ENCODE measurements around the gene PARP16. TPM values are rescaled to one million over a fixed set of nuclear protein-coding genes. Genes with fewer than 3 reads are reported as not detected.

The PARP16 gene
- total and polyA plus RNA-seq, 8 donors: 2.6 to 17.5 (median 6.7) TPM

DNA sequence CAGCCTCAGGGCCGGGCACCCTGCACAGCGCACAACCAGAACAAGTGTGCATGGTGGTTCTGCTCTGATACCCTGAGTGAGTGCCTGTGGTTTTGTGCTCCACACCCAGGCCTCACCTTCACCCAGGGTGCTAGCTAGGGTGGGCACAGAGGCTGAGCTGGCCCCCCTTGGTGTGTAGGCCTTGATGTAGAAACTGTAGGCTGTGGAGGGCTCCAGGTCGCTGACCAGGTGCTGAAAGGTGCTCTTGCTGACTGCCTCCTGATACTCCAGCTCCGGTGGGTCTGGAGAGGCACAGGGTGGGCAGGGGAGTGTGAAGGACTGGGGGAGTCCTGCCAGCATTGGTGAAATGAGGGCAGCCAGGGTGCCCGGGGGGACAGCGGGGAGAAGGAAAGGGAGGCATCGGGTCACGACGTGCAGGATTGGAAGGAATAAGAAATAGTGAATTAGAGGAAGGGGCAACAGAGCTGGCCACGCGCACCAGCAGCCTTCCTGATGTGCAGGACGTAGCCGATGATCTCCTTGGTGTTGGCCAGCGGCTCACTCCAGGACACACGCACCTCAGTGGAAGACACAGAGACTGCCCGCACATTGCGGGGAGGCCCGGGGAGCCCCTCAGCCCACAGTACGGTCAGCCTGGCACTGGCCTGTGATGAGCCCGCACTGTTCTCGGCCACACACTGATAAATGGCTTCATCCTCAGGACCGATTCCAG is 44.4 kb upstream of the PARP16 start:
- Histone ChIP-seq H3K4me3 (no peak overlapping the region), H3K4me1 (peaks cover 0 to 5% (median 0%) of the 10 kb centered on the region in 4 donors), H3K27me3 (peaks cover 0 to 23% (median 0%) of the 10 kb centered on the region in 3 donors), H3K9me3 (no peaks in the 10 kb centered on the region), H3K36me3 (no peaks in the 10 kb centered on the region), H3K27ac (no peak overlapping the region)
- DNase-seq: no peak
- TF ChIP-seq POLR2AphosphoS5 (IDR thresholded peaks at IDR 0.05) (no peak), EP300 (IDR thresholded peaks at IDR 0.05) (no peak), POLR2A (IDR thresholded peaks at IDR 0.05) (no peak)
- TF ChIP-seq, protein P1, sequence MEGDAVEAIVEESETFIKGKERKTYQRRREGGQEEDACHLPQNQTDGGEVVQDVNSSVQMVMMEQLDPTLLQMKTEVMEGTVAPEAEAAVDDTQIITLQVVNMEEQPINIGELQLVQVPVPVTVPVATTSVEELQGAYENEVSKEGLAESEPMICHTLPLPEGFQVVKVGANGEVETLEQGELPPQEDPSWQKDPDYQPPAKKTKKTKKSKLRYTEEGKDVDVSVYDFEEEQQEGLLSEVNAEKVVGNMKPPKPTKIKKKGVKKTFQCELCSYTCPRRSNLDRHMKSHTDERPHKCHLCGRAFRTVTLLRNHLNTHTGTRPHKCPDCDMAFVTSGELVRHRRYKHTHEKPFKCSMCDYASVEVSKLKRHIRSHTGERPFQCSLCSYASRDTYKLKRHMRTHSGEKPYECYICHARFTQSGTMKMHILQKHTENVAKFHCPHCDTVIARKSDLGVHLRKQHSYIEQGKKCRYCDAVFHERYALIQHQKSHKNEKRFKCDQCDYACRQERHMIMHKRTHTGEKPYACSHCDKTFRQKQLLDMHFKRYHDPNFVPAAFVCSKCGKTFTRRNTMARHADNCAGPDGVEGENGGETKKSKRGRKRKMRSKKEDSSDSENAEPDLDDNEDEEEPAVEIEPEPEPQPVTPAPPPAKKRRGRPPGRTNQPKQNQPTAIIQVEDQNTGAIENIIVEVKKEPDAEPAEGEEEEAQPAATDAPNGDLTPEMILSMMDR (IDR thresholded peaks at IDR 0.05): no peak
- intact Hi-C loops (cut with DNase I; ENCODE audit: low total_unique reads): no loop called here
- 93 to 95% (median 94%) methylated on average over 19 to 22 of the region's 22 CpGs for WGBS, 5 donors

DNA sequence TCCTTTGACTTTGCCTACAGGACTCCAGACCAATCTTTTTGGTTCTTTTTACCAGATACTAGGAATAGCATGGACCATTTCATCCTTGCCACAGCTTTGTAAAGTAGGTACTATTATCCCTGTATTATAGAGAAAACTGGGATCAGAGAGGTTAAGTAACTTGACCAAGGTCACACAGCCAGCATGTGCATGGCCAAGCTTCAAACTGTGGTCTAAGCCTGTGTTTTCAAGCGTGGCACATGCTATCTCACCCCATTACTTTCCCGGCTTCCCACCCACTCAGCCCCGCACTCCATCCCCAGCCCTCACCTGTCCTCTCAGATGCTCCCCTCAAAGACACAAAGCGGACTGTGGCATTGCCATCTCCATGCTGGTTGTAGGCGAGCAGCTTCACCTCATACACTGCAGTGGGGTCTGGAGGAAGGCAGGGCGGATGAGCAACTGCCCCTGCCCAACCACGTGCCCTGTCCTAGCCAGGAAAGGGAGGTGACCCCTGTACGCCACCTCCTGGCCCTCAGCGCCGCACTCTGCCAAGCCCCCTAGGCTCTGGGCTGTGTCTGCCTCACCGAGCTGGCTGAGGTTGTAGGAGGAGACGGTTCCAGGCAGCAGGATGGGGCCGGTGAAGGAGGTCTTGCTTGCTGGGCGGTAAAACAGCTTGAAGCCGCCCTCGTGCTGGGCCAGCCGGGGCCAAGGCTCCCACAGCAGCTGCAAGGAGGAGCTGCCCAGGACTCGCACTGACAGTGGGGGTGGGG is 43.5 kb upstream of the PARP16 start:
- no peak overlapping the region for H3K4me3 ChIP-seq
- DNase-seq: no peak
- no peaks in the 10 kb centered on the region for H3K36me3 ChIP-seq
- peaks cover 0 to 23% (median 0%) of the 10 kb centered on the region in 3 donors for H3K27me3 ChIP-seq
- no peak overlapping the region for H3K27ac ChIP-seq
- no peak for TF ChIP-seq POLR2A (IDR thresholded peaks at IDR 0.05)
- TF ChIP-seq EP300 (IDR thresholded peaks at IDR 0.05): no peak
- TF ChIP-seq POLR2AphosphoS5 (IDR thresholded peaks at IDR 0.05): no peak
- TF ChIP-seq, protein P1 (IDR thresholded peaks at IDR 0.05): no peak
- no peaks in the 10 kb centered on the region for H3K9me3 ChIP-seq
- H3K4me1 ChIP-seq: peaks cover 0 to 8% (median 0%) of the 10 kb centered on the region in 4 donors
- 84 to 90% (median 89%) methylated on average over 15 to 18 of the region's 18 CpGs for WGBS, 5 donors
- intact Hi-C loops (cut with DNase I; ENCODE audit: low total_unique reads): no loop called here

DNA sequence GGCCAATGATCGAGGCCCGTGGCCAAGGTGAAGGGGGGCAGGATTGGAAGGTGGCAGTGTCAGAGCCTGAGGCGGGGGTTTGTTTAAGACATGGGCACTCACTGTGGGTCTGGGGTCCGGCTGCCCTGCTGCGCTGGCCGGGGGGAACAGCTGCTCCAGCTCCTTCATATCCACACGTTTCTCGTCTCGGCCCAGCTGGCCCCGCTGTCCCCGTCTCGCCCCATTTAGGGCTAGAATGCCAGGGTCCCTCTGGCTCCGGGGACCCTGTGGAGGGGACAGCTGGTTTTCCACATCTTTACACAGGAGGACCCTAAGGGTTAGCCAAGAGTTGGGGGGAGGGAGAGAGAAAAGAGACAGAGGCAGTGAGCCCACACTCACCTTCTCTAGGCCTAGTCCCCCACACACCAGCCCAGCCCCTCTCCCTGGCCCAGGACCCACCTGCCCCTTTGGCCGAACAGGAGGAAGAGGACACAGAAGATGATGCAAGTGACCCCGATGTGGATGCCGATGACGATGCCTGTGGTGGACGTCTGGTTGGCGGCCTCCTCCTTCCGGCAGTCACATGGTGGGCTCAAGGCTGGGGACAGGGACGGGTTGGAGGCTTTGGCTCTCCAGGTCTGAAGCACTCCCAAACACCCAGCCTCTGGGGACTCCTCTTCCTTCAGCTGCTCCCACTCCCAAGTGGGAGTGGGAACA is 42.8 kb upstream of the PARP16 start:
- H3K36me3 ChIP-seq: no peaks in the 10 kb centered on the region
- no peak overlapping the region for H3K4me3 ChIP-seq
- no peaks in the 10 kb centered on the region for H3K9me3 ChIP-seq
- no peak for DNase-seq
- H3K27ac ChIP-seq: no peak overlapping the region
- intact Hi-C loops (cut with DNase I; ENCODE audit: low total_unique reads): no loop called here
- WGBS, 5 donors: 92 to 95% (median 94%) methylated on average over 17 to 21 of the region's 21 CpGs
- TF ChIP-seq, protein P1 (IDR thresholded peaks at IDR 0.05): no peak
- TF ChIP-seq POLR2A (IDR thresholded peaks at IDR 0.05) (no peak), EP300 (IDR thresholded peaks at IDR 0.05) (no peak), POLR2AphosphoS5 (IDR thresholded peaks at IDR 0.05) (no peak)
- peaks cover 0 to 8% (median 0%) of the 10 kb centered on the region in 4 donors for H3K4me1 ChIP-seq
- H3K27me3 ChIP-seq: peaks cover 0 to 17% (median 0%) of the 10 kb centered on the region in 3 donors
